Natural killer cell (primary cell): ENCODE measurements around the gene KDM5B. TPM values are rescaled to one million over a fixed set of nuclear protein-coding genes. Genes with fewer than 3 reads are reported as not detected.

Source experiments
- ATAC-seq, 3 donors: fragments of 150-1000 bp in 2 of 3; fragments of 200-7000 bp in 1 of 3; cut with Tn5 transposase; 1 replicate in 1 of 3; 2 replicates in 2 of 3; pipeline ENCODE4 v1.10.0; 2021; ENCODE audit warnings: mild to moderate bottlenecking in 2 of 3, moderate library complexity in 2 of 3
- DNase-seq, 2 donors: peaks; one replicate each; pipeline versions ENCODE4 v3.0.0 to v3.0.0-alpha.2; 2013 to 2021; ENCODE audit warnings: mixed read lengths in 1 of 2
- H3K27ac ChIP-seq: one replicate; pipeline ENCODE4 v1.5.1; 2013; ENCODE audit warnings: mild to moderate bottlenecking, low read length
- H3K27me3 ChIP-seq: one replicate; pipeline ENCODE4 v1.6.1; 2013; ENCODE audit warnings: low read length; ENCODE audit not compliant: control insufficient read depth, insufficient read depth
- H3K36me3 ChIP-seq: one replicate; pipeline ENCODE4 v1.6.1; 2013; ENCODE audit warnings: low read length; ENCODE audit not compliant: control insufficient read depth, insufficient read depth
- H3K4me1 ChIP-seq: one replicate; pipeline ENCODE4 v1.6.1; 2013; ENCODE audit warnings: low read length; ENCODE audit not compliant: control insufficient read depth, insufficient read depth
- H3K4me3 ChIP-seq: one replicate; pipeline ENCODE4 v1.5.1; 2013; ENCODE audit warnings: low read length
- H3K9me3 ChIP-seq: one replicate; pipeline ENCODE4 v1.6.1; 2013; ENCODE audit warnings: low read length; ENCODE audit not compliant: control insufficient read depth, insufficient read depth
- H3K27ac Mint-ChIP-seq, 2 donors: one replicate each; pipeline ENCODE4 v1.8.0; 2022; ENCODE audit warnings: mild to moderate bottlenecking in 2 of 2, mixed read lengths in 2 of 2, moderate library complexity in 1 of 2
- H3K27me3 Mint-ChIP-seq, 2 donors: one replicate each; pipeline ENCODE4 v1.8.0; 2022; ENCODE audit warnings: low read depth in 2 of 2, mixed read lengths in 2 of 2
- H3K36me3 Mint-ChIP-seq: one replicate; pipeline ENCODE4 v1.8.0; 2022; ENCODE audit warnings: mixed read lengths
- H3K4me1 Mint-ChIP-seq, 2 donors: one replicate each; pipeline ENCODE4 v1.8.0; 2022; ENCODE audit warnings: mixed read lengths in 2 of 2
- H3K4me3 Mint-ChIP-seq: one replicate; pipeline ENCODE4 v1.8.0; 2022; ENCODE audit warnings: mild to moderate bottlenecking, moderate library complexity, mixed read lengths
- H3K9me3 Mint-ChIP-seq, 2 donors: one replicate each; pipeline ENCODE4 v1.8.0; 2022; ENCODE audit warnings: mixed read lengths in 2 of 2
- CTCF ChIP-seq: fragments of 200-600 bp; IDR thresholded peaks from one replicate; pipeline ENCODE4 v1.8.0; 2022; ENCODE audit warnings: antibody characterized with exemption
- WGBS: methylation state at CpG from one replicate; pipeline ENCODE4 v1.1.7; 2013; ENCODE audit warnings: missing lambda C conversion rate; ENCODE audit not compliant: insufficient coverage; 5-methylcytosine and 5-hydroxymethylcytosine counted together
- intact Hi-C: fragments of 100-400 bp; cut with micrococcal nuclease; formaldehyde crosslinking; loops from one replicate; pipeline ENCODE4 v1.14.2; 2022
- total RNA-seq, 4 donors: library from RNA; stranded (reverse); fragments of 120-200 nt in 1 of 4; gene quantifications; one replicate each; pipeline versions ENCODE4 v1.2.3 to v1.2.4, GENCODE V29; 2013 to 2022

KDM5B gene
- total RNA-seq, 3 donors from 2014 or later (not counting 1 experiment from before 2014, with no cell fraction given), result 107 to 121 (median 108) TPM

GRCh38 chr1:202701200-202701599 lies 107.0 kb downstream of the KDM5B start:
- WGBS, result 97% methylated on average over 3 of the region's 3 CpGs
- H3K36me3 Mint-ChIP-seq, result no peaks in the 10 kb centered on the region
- intact Hi-C loops, result no loop called here
- H3K4me3 ChIP-seq, result no peak overlapping the region
- no peak for TF ChIP-seq CTCF
- H3K36me3 ChIP-seq, result no peaks in the 10 kb centered on the region
- peaks cover 6% of the 10 kb centered on the region in 2 donors for H3K4me1 Mint-ChIP-seq
- H3K27ac Mint-ChIP-seq, result no peak overlapping the region
- DNase-seq (no peak), ATAC-seq (no peak)
- no peak overlapping the region for H3K4me3 Mint-ChIP-seq
- H3K4me1 ChIP-seq, result peaks cover 2% of the 10 kb centered on the region
- no peak overlapping the region for H3K27ac ChIP-seq
- H3K9me3 ChIP-seq, result no peaks in the 10 kb centered on the region
- peaks cover 16 to 32% of the 10 kb centered on the region in 2 donors for H3K27me3 Mint-ChIP-seq
- no peaks in the 10 kb centered on the region for H3K9me3 Mint-ChIP-seq
- H3K27me3 ChIP-seq, result peaks cover 3% of the 10 kb centered on the region

- H3K27me3 ChIP-seq, result peaks cover 3% of the 10 kb centered on the region
- 72% methylated on average over 5 of the region's 5 CpGs for WGBS
- no peaks in the 10 kb centered on the region for H3K9me3 ChIP-seq
- Mint-ChIP-seq H3K4me3 (no peak overlapping the region), H3K4me1 (peaks cover 6% of the 10 kb centered on the region in 2 donors), H3K9me3 (no peaks in the 10 kb centered on the region), H3K27me3 (peaks cover 25 to 39% of the 10 kb centered on the region in 2 donors), H3K27ac (no peak overlapping the region), H3K36me3 (no peaks in the 10 kb centered on the region)
- no peaks in the 10 kb centered on the region for H3K36me3 ChIP-seq
- H3K27ac ChIP-seq, result no peak overlapping the region
- H3K4me3 ChIP-seq, result no peak overlapping the region
- intact Hi-C loops, result no loop called here
- peaks cover 2% of the 10 kb centered on the region for H3K4me1 ChIP-seq
- no peak for TF ChIP-seq CTCF
- ATAC-seq (no peak), DNase-seq (no peak)
Measured at GRCh38 chr1:202700061-202700460, 108.2 kb downstream of the KDM5B start.

- no peaks in the 10 kb centered on the region for H3K36me3 Mint-ChIP-seq
- no peak overlapping the region for H3K27ac Mint-ChIP-seq
- no peak overlapping the region for H3K4me3 Mint-ChIP-seq
- no peaks in the 10 kb centered on the region for H3K9me3 Mint-ChIP-seq
- no peak for DNase-seq
- ATAC-seq, result no peak
- TF ChIP-seq CTCF, result no peak
- peaks cover 18 to 34% of the 10 kb centered on the region in 2 donors for H3K27me3 Mint-ChIP-seq
- H3K36me3 ChIP-seq, result no peaks in the 10 kb centered on the region
- H3K4me1 ChIP-seq, result peaks cover 2% of the 10 kb centered on the region
- H3K27ac ChIP-seq, result no peak overlapping the region
- H3K4me1 Mint-ChIP-seq, result peaks cover 6% of the 10 kb centered on the region in 2 donors
- WGBS, result 20% methylated on average over 8 of the region's 8 CpGs
- intact Hi-C loops, result no loop called here
- H3K4me3 ChIP-seq, result no peak overlapping the region
- no peaks in the 10 kb centered on the region for H3K9me3 ChIP-seq
- H3K27me3 ChIP-seq, result no peaks in the 10 kb centered on the region
Measured at GRCh38 chr1:202698276-202698675, 109.9 kb downstream of the KDM5B start.

GRCh38 chr1:202697038-202697437 lies 111.2 kb downstream of the KDM5B start:
- Histone ChIP-seq H3K4me3 (no peak overlapping the region), H3K27me3 (no peaks in the 10 kb centered on the region), H3K27ac (no peak overlapping the region), H3K4me1 (peaks cover 2% of the 10 kb centered on the region), H3K36me3 (no peaks in the 10 kb centered on the region), H3K9me3 (no peaks in the 10 kb centered on the region)
- H3K27me3 Mint-ChIP-seq, result peaks cover 19 to 27% of the 10 kb centered on the region in 2 donors
- H3K9me3 Mint-ChIP-seq, result no peaks in the 10 kb centered on the region
- no peak overlapping the region for H3K4me3 Mint-ChIP-seq
- no peak for DNase-seq
- no peak overlapping the region for H3K27ac Mint-ChIP-seq
- WGBS, result 70% methylated on average over 6 of the region's 6 CpGs
- H3K4me1 Mint-ChIP-seq, result peaks cover 6% of the 10 kb centered on the region in 2 donors
- H3K36me3 Mint-ChIP-seq, result no peaks in the 10 kb centered on the region
- no peak for ATAC-seq
- TF ChIP-seq CTCF, result no peak
- intact Hi-C loops, result no loop called here
